ENCODE measurements around the gene C1QTNF9.

DNA sequence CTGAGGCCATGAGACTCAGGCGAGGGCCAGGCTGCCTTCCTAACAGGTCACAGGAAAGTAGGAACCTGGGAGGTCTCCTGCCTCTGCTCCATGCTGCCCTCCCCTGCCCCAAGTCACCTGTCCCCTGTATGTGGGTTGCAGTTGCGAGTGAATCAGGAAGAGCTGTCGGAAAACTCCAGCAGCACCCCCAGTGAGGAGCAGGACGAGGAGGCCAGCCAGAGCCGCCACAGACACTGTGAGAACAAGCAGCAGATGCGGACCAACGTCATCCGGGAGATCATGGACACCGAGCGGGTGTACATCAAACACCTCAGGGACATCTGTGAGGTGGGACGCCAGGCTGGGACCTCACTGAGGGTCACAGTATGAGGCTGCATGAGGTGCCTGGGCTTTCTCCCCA is 22.8 kb upstream of the C1QTNF9 start:
- no peak for TF ChIP-seq ZNF292 (tag by site-specific recombination; IDR thresholded peaks at IDR 0.05; ENCODE audit: borderline replicate concordance, low read depth)
- no peak for TF ChIP-seq ZSCAN5A (tag by site-specific recombination; IDR thresholded peaks at IDR 0.05)
- TF ChIP-seq ZNF433 (tag by site-specific recombination; IDR thresholded peaks at IDR 0.05; ENCODE audit: low read depth) = no peak
- TF ChIP-seq, protein P1, sequence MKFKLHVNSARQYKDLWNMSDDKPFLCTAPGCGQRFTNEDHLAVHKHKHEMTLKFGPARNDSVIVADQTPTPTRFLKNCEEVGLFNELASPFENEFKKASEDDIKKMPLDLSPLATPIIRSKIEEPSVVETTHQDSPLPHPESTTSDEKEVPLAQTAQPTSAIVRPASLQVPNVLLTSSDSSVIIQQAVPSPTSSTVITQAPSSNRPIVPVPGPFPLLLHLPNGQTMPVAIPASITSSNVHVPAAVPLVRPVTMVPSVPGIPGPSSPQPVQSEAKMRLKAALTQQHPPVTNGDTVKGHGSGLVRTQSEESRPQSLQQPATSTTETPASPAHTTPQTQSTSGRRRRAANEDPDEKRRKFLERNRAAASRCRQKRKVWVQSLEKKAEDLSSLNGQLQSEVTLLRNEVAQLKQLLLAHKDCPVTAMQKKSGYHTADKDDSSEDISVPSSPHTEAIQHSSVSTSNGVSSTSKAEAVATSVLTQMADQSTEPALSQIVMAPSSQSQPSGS (tag by site-specific recombination; IDR thresholded peaks at IDR 0.05; ENCODE audit: low read depth) = no peak
- TF ChIP-seq, protein P2, sequence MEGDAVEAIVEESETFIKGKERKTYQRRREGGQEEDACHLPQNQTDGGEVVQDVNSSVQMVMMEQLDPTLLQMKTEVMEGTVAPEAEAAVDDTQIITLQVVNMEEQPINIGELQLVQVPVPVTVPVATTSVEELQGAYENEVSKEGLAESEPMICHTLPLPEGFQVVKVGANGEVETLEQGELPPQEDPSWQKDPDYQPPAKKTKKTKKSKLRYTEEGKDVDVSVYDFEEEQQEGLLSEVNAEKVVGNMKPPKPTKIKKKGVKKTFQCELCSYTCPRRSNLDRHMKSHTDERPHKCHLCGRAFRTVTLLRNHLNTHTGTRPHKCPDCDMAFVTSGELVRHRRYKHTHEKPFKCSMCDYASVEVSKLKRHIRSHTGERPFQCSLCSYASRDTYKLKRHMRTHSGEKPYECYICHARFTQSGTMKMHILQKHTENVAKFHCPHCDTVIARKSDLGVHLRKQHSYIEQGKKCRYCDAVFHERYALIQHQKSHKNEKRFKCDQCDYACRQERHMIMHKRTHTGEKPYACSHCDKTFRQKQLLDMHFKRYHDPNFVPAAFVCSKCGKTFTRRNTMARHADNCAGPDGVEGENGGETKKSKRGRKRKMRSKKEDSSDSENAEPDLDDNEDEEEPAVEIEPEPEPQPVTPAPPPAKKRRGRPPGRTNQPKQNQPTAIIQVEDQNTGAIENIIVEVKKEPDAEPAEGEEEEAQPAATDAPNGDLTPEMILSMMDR (tag by site-specific recombination; IDR thresholded peaks at IDR 0.05) = no peak
- no peak for TF ChIP-seq ZNF558 (tag by site-specific recombination; IDR thresholded peaks at IDR 0.05)
- no peak for TF ChIP-seq ZNF24 (tag by site-specific recombination; IDR thresholded peaks at IDR 0.05)

Data from HEK293 (cell line).